ENCODE results near the gene NMNAT3. TPM values are rescaled to one million over a fixed set of nuclear protein-coding genes. Genes with fewer than 3 reads are reported as not detected.

The NMNAT3 gene
- total RNA-seq, 1 donor from 2014 or later = 3.9 TPM

GRCh38 chr3:139634111-139634635 lies 43.6 kb downstream of the NMNAT3 start:
- H3K27me3 ChIP-seq (ENCODE audit: control insufficient read depth, insufficient read depth, low read length) = no peaks in the 10 kb centered on the region
- DNase-seq (ENCODE audit: low read depth) = no peak
- no peak overlapping the region for H3K4me3 ChIP-seq (ENCODE audit: low read depth, low read length)
- no peaks in the 10 kb centered on the region for H3K36me3 ChIP-seq (ENCODE audit: control insufficient read depth, insufficient read depth, low read length)
- TF ChIP-seq CTCF (IDR thresholded peaks at IDR 0.05; ENCODE audit: insufficient read depth, low read length, severe bottlenecking) = no peak
- no peak for FAIRE-seq

DNA sequence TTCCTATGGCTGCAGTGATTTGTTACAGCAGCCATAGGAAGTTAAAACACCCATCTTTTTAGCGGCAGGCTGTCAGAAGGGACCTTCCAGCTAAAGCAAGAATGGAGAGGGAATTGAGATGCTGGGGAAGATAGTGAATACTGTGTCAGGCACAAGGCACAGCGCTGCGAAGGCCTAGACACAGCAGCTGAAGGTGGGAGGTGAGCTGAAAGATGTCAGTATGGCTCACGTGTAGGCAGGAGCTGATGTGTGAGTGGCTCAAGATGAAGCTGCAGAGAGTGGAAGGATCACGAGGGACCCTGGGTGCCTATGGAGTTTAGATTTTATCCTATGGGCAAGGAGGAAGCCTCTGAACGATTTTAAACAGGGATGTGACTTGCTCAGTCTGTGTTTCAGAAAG lies 44.3 kb downstream of the NMNAT3 start:
- DNase-seq (ENCODE audit: low read depth) (no peak), FAIRE-seq (no peak)
- TF ChIP-seq CTCF (IDR thresholded peaks at IDR 0.05; ENCODE audit: insufficient read depth, low read length, severe bottlenecking) = no peak
- H3K4me3 ChIP-seq (ENCODE audit: low read depth, low read length) = no peak overlapping the region
- no peaks in the 10 kb centered on the region for H3K36me3 ChIP-seq (ENCODE audit: control insufficient read depth, insufficient read depth, low read length)
- no peaks in the 10 kb centered on the region for H3K27me3 ChIP-seq (ENCODE audit: control insufficient read depth, insufficient read depth, low read length)

GRCh38 chr3:139630542-139630941 lies 47.2 kb downstream of the NMNAT3 start:
- TF ChIP-seq CTCF (IDR thresholded peaks at IDR 0.05; ENCODE audit: insufficient read depth, low read length, severe bottlenecking) = no peak
- DNase-seq (ENCODE audit: low read depth) (no peak), FAIRE-seq (peak; percentile 81)
- H3K4me3 ChIP-seq (ENCODE audit: low read depth, low read length) = no peak overlapping the region
- no peaks in the 10 kb centered on the region for H3K36me3 ChIP-seq (ENCODE audit: control insufficient read depth, insufficient read depth, low read length)
- H3K27me3 ChIP-seq (ENCODE audit: control insufficient read depth, insufficient read depth, low read length) = no peaks in the 10 kb centered on the region

DNA sequence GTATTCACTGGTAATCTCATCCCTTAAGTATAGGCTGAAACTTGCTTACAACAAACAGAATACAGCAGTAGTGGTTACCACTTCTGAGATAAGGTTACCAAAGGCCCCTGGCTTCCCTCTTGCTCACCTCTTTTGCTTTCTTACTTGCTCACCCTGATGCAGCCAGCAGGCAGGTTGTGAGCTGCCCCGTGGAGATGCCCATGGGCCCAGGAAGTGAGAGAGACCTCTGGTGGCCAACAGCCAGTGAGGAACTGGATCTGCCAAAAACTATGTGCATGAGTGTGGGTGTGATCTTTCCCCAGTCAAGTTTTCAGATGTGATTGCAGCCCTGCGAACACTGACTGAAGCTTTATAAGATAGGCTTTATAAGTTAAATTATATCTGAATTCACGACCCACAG lies 48.7 kb downstream of the NMNAT3 start:
- peak; percentile 65 for TF ChIP-seq CTCF (IDR thresholded peaks at IDR 0.05; ENCODE audit: insufficient read depth, low read length, severe bottlenecking)
- Histone ChIP-seq H3K36me3 (ENCODE audit: control insufficient read depth, insufficient read depth, low read length) (no peaks in the 10 kb centered on the region), H3K4me3 (ENCODE audit: low read depth, low read length) (no peak overlapping the region), H3K27me3 (ENCODE audit: control insufficient read depth, insufficient read depth, low read length) (no peaks in the 10 kb centered on the region)
- no peak for FAIRE-seq
- DNase-seq (ENCODE audit: low read depth) = peak; percentile 83

DNA sequence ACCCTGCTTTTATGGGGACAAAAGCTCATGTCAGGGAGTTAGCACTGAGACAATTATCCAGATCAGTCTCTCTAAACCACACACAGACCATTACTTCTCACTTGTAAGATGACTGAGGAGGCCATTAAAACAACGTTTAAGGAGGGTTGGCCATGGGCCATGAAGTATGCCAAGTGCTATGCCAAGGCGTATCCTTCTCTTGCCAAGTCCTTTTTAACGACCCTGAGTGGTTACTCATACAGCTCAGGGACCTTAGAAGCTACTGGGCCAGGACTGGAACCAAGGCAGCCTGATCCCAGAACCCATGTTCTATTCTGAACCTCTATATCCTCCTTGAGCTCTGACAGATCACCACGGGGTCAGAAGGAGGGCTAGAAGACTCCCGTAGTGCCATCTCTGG lies 50.0 kb downstream of the NMNAT3 start:
- no peak overlapping the region for H3K4me3 ChIP-seq (ENCODE audit: low read depth, low read length)
- no peak for FAIRE-seq
- no peaks in the 10 kb centered on the region for H3K27me3 ChIP-seq (ENCODE audit: control insufficient read depth, insufficient read depth, low read length)
- H3K36me3 ChIP-seq (ENCODE audit: control insufficient read depth, insufficient read depth, low read length) = no peaks in the 10 kb centered on the region
- TF ChIP-seq CTCF (IDR thresholded peaks at IDR 0.05; ENCODE audit: insufficient read depth, low read length, severe bottlenecking) = no peak
- DNase-seq (ENCODE audit: low read depth) = no peak

DNA sequence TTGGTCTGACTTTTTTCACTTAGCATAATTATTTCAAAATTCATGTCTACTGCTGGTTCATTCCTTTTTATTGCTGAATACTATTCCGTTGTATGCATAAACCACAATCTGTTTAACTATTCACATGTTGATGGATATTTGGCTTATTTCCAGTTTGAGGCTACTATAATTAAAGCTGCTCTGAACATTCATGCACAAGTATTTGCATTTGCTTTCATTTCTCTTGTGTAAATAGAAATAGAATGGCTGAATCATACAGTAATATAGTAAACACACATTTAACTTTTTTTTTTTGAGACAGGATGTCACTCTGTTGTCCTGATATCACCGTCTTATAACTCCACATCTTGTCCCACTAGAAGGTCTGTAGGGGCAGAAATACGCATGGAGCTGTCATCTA lies 57.3 kb downstream of the NMNAT3 start:
- TF ChIP-seq CTCF (IDR thresholded peaks at IDR 0.05; ENCODE audit: insufficient read depth, low read length, severe bottlenecking) = no peak
- no peaks in the 10 kb centered on the region for H3K36me3 ChIP-seq (ENCODE audit: control insufficient read depth, insufficient read depth, low read length)
- no peak overlapping the region for H3K4me3 ChIP-seq (ENCODE audit: low read depth, low read length)
- FAIRE-seq (no peak), DNase-seq (ENCODE audit: low read depth) (peak; percentile 92)
- H3K27me3 ChIP-seq (ENCODE audit: control insufficient read depth, insufficient read depth, low read length) = no peaks in the 10 kb centered on the region
